MCF 10A (cell line): Measurements from ENCODE around the gene GAD2. TPM values are rescaled to one million over a fixed set of nuclear protein-coding genes. Genes with fewer than 3 reads are reported as not detected.

Experiments used
- BruUV-seq: library from RNA; stranded (reverse); fragments of 400-500 nt; replicated peaks from 2 replicates; lab custom pipeline; 2021; lab: Mats Ljungman, UMichigan
- CTCF ChIA-PET: fragments of 300-600 bp; sonication (Branson Sonifier 250); formaldehyde crosslinking; extraction: SDS; loops from one replicate; lab custom pipeline; 2021; ENCODE audit warnings: antibody characterized with exemption, inconsistent platforms; lab: Yijun Ruan, JAX
- POLR2A ChIA-PET: fragments of 300-600, 350-650 bp; sonication (Branson Sonifier 250); formaldehyde crosslinking; extraction: SDS; loops from one replicate; lab custom pipeline; 2020; ENCODE audit warnings: antibody characterized with exemption, inconsistent platforms; lab: Yijun Ruan, JAX
- DNase-seq: peaks from one replicate; pipeline ENCODE4 v3.0.0-alpha.2; 2018; ENCODE audit not compliant: unreplicated experiment
- H3K27ac Mint-ChIP-seq: one replicate; pipeline ENCODE4 v1.8.0; 2022; ENCODE audit warnings: mild to moderate bottlenecking, low read depth, mixed read lengths; ENCODE audit not compliant: unreplicated experiment
- H3K27me3 Mint-ChIP-seq: one replicate; pipeline ENCODE4 v1.8.0; 2022; ENCODE audit warnings: mixed read lengths; ENCODE audit not compliant: insufficient read depth, unreplicated experiment
- H3K36me3 Mint-ChIP-seq: one replicate; pipeline ENCODE4 v1.8.0; 2022; ENCODE audit warnings: mild to moderate bottlenecking, moderate library complexity, mixed read lengths; ENCODE audit not compliant: insufficient read depth, unreplicated experiment
- H3K4me1 Mint-ChIP-seq: one replicate; pipeline ENCODE4 v1.8.0; 2022; ENCODE audit warnings: mixed read lengths; ENCODE audit not compliant: insufficient read depth, unreplicated experiment
- H3K4me3 Mint-ChIP-seq: one replicate; pipeline ENCODE4 v1.8.0; 2022; ENCODE audit warnings: mild to moderate bottlenecking, moderate library complexity, mixed read lengths; ENCODE audit not compliant: unreplicated experiment
- H3K9me3 Mint-ChIP-seq: one replicate; pipeline ENCODE4 v1.8.0; 2022; ENCODE audit warnings: mixed read lengths; ENCODE audit not compliant: unreplicated experiment
- CTCF ChIP-seq: fragments of 200-600 bp; IDR thresholded peaks from one replicate; pipeline ENCODE4 v1.8.0; 2022; ENCODE audit warnings: antibody characterized with exemption, mild to moderate bottlenecking; ENCODE audit not compliant: unreplicated experiment
- intact Hi-C: fragments of 100-400 bp; cut with micrococcal nuclease; formaldehyde crosslinking; loops from 2 replicates; pipeline ENCODE4 v1.14.1; 2022
- total RNA-seq: library from RNA; stranded (reverse); gene quantifications from 2 replicates; pipeline ENCODE4 v1.2.3, GENCODE V29; 2022

Gene GAD2
- total RNA-seq, 1 experiment from 2014 or later: not detected

- no TSS peak for BruUV-seq
- ChIA-PET CTCF (interaction anchor here (0.6 kb wide), 1 partner anchor 40 kb away, joined by 3 read pairs; no protein-coding TSS in a partner anchor), POLR2A (no interaction called here)
- Mint-ChIP-seq H3K27me3 (peaks cover 91% of the 10 kb centered on the region), H3K36me3 (no peaks in the 10 kb centered on the region), H3K27ac (no peak overlapping the region), H3K4me3 (no peak overlapping the region), H3K4me1 (no peaks in the 10 kb centered on the region), H3K9me3 (no peaks in the 10 kb centered on the region)
- no peak for DNase-seq
- intact Hi-C loops: no loop called here
- no peak for TF ChIP-seq CTCF
Observed at GRCh38 chr10:26290236-26290635, 73.7 kb downstream of the GAD2 start.

DNA sequence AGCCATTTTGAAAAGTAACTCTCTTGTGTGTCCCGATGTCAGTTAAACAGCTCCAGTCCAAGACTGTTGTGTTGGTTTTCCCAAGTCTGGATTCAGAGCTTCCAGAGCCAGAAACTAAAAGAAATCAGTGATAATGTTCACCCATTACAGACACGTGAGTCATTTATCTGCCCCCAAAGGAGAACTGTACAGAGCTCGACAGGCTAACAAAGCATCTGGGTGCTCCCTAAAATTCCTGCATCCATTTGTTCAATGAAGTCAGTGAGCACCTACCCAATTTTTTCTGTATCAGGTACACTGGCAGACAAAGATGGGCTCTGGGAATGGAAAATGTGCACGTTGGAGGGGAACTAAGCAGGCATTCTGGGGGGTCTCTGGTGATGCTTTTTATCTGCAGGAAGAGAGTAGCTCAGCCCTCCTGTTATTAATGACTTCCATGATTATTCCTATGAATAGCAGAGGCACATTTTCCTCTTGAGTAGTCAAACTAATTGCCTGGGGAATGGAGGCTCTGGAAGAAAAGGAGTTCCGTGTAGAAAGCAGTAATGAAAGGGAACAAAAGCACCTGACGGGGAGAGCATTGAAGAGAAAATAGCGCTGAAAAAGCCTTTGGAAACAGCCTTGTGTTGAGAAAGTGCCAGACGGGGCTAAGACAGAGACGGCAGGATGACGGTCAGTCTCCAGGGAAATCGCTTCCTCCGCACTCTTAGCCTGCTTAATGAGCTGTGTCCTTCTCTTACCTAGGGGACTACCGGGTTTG is 75.3 kb downstream of the GAD2 start:
- no TSS peak for BruUV-seq
- Mint-ChIP-seq H3K4me1 (no peaks in the 10 kb centered on the region), H3K27ac (no peak overlapping the region), H3K27me3 (peaks cover 90% of the 10 kb centered on the region), H3K9me3 (no peaks in the 10 kb centered on the region), H3K36me3 (no peaks in the 10 kb centered on the region), H3K4me3 (no peak overlapping the region)
- DNase-seq: no peak
- no peak for TF ChIP-seq CTCF
- intact Hi-C loops: no loop called here
- ChIA-PET CTCF (no interaction called here), POLR2A (interaction anchor here (0.6 kb wide), 1 partner anchor 41 kb away, joined by 3 read pairs; no protein-coding TSS in a partner anchor)

GRCh38 chr10:26296360-26296759 is 79.8 kb downstream of the GAD2 start:
- H3K36me3 Mint-ChIP-seq: no peaks in the 10 kb centered on the region
- H3K4me1 Mint-ChIP-seq: no peaks in the 10 kb centered on the region
- POLR2A ChIA-PET: no interaction called here
- no TSS peak for BruUV-seq
- CTCF ChIA-PET: no interaction called here
- no peak overlapping the region for H3K27ac Mint-ChIP-seq
- no peak overlapping the region for H3K4me3 Mint-ChIP-seq
- no peaks in the 10 kb centered on the region for H3K9me3 Mint-ChIP-seq
- no peak for TF ChIP-seq CTCF
- DNase-seq: no peak
- peaks cover 87% of the 10 kb centered on the region for H3K27me3 Mint-ChIP-seq
- intact Hi-C loops: no loop called here

- no peaks in the 10 kb centered on the region for H3K4me1 Mint-ChIP-seq
- no peak for TF ChIP-seq CTCF
- peaks cover 85% of the 10 kb centered on the region for H3K27me3 Mint-ChIP-seq
- H3K9me3 Mint-ChIP-seq: no peaks in the 10 kb centered on the region
- no peak for DNase-seq
- no TSS peak for BruUV-seq
- ChIA-PET POLR2A (no interaction called here), CTCF (interaction anchor here (1.1 kb wide), 1 partner anchor 9 kb away, joined by 4 read pairs; no protein-coding TSS in a partner anchor)
- intact Hi-C loops: no loop called here
- no peaks in the 10 kb centered on the region for H3K36me3 Mint-ChIP-seq
- H3K4me3 Mint-ChIP-seq: no peak overlapping the region
- no peak overlapping the region for H3K27ac Mint-ChIP-seq
Observed at GRCh38 chr10:26300001-26300400, 83.4 kb downstream of the GAD2 start.
